Measurements from ENCODE around the gene SSNA1.

The SSNA1 gene

GRCh38 chr9:137198051-137198901 is 9.8 kb downstream of the SSNA1 start (continued):
- TF ChIP-seq, protein P1, sequence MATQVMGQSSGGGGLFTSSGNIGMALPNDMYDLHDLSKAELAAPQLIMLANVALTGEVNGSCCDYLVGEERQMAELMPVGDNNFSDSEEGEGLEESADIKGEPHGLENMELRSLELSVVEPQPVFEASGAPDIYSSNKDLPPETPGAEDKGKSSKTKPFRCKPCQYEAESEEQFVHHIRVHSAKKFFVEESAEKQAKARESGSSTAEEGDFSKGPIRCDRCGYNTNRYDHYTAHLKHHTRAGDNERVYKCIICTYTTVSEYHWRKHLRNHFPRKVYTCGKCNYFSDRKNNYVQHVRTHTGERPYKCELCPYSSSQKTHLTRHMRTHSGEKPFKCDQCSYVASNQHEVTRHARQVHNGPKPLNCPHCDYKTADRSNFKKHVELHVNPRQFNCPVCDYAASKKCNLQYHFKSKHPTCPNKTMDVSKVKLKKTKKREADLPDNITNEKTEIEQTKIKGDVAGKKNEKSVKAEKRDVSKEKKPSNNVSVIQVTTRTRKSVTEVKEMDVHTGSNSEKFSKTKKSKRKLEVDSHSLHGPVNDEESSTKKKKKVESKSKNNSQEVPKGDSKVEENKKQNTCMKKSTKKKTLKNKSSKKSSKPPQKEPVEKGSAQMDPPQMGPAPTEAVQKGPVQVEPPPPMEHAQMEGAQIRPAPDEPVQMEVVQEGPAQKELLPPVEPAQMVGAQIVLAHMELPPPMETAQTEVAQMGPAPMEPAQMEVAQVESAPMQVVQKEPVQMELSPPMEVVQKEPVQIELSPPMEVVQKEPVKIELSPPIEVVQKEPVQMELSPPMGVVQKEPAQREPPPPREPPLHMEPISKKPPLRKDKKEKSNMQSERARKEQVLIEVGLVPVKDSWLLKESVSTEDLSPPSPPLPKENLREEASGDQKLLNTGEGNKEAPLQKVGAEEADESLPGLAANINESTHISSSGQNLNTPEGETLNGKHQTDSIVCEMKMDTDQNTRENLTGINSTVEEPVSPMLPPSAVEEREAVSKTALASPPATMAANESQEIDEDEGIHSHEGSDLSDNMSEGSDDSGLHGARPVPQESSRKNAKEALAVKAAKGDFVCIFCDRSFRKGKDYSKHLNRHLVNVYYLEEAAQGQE (tag by site-specific recombination; IDR thresholded peaks at IDR 0.05), result peak; percentile 85
- TF ChIP-seq ZNF600 (tag by site-specific recombination; IDR thresholded peaks at IDR 0.05) (peak; percentile 48; the same call in 1 of the 2 replicates), IKZF3 (tag by site-specific recombination; IDR thresholded peaks at IDR 0.05) (peak; percentile 63), ZBTB17 (tag by site-specific recombination; IDR thresholded peaks at IDR 0.05) (0 out of 2 replicates have a peak, but pooled peaks have one; percentile 25)

GRCh38 chr9:137198902-137199283 is 10.4 kb downstream of the SSNA1 start:
- Histone ChIP-seq H3K9me3 (ENCODE audit: control insufficient read depth, insufficient read depth, low read depth, low read length) (no peaks in the 10 kb centered on the region), H3K36me3 (ENCODE audit: control insufficient read depth in 2 of 2, insufficient read depth in 1 of 2, low read length in 2 of 2) (peaks cover 0 to 1% of the 10 kb centered on the region in 2 experiments; a peak in 1 of 3 replicates), H3K4me3 (ENCODE audit: low read depth, low read length) (no peak overlapping the region; the same call in 1 of the 2 replicates), H3K27ac (ENCODE audit: extremely low read depth, low read depth, low read length) (no peak overlapping the region), H3K4me1 (ENCODE audit: control insufficient read depth, insufficient read depth, low read length) (peaks cover 5% of the 10 kb centered on the region; the same call in 1 of the 2 replicates)
- no peak for TF ChIP-seq PRDM10 (tag by site-specific recombination; IDR thresholded peaks at IDR 0.05)
- peak; percentile 20; the same call in 1 of the 2 replicates for TF ChIP-seq ZNF335 (tag by site-specific recombination; conservative IDR thresholded peaks at IDR 0.05)
- TF ChIP-seq ZFP69B (tag by site-specific recombination; IDR thresholded peaks at IDR 0.05), result 0 out of 2 replicates have a peak, but pooled peaks have one; percentile 15
- no peak for TF ChIP-seq GFI1B (tag by site-specific recombination; IDR thresholded peaks at IDR 0.05)
- 0 out of 2 replicates have a peak, but pooled peaks have one; percentile 15 for TF ChIP-seq ZNF513 (tag by site-specific recombination; IDR thresholded peaks at IDR 0.05)
- TF ChIP-seq, protein P2, sequence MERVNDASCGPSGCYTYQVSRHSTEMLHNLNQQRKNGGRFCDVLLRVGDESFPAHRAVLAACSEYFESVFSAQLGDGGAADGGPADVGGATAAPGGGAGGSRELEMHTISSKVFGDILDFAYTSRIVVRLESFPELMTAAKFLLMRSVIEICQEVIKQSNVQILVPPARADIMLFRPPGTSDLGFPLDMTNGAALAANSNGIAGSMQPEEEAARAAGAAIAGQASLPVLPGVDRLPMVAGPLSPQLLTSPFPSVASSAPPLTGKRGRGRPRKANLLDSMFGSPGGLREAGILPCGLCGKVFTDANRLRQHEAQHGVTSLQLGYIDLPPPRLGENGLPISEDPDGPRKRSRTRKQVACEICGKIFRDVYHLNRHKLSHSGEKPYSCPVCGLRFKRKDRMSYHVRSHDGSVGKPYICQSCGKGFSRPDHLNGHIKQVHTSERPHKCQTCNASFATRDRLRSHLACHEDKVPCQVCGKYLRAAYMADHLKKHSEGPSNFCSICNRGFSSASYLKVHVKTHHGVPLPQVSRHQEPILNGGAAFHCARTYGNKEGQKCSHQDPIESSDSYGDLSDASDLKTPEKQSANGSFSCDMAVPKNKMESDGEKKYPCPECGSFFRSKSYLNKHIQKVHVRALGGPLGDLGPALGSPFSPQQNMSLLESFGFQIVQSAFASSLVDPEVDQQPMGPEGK (tag by site-specific recombination; IDR thresholded peaks at IDR 0.05), result 0 out of 2 replicates have a peak, but pooled peaks have one; percentile 7
- peak; percentile 47; the same call in 1 of the 2 replicates for TF ChIP-seq GLIS2 (tag by site-specific recombination; IDR thresholded peaks at IDR 0.05)
- peak; percentile 96 for TF ChIP-seq GLIS1 (tag by site-specific recombination; IDR thresholded peaks at IDR 0.05)
- peak; percentile 99 for TF ChIP-seq ZIC2 (tag by site-specific recombination; IDR thresholded peaks at IDR 0.05)
- ChIA-PET POLR2A (interaction anchor here (0.6 to 3.4 kb wide), 7 partner anchors 9 to 69 kb away, joined by 3 to 34 read pairs (median 5); partner anchors contain the start of genes ANAPC2, LRRC26, SSNA1 and TUBB4B), CTCF (interaction anchor here (0.5 to 3.3 kb wide), 5 partner anchors 10 to 110 kb away, joined by 3 to 22 read pairs (median 3); partner anchors contain the start of genes ANAPC2 and SSNA1)

Data from HEK293 (cell line).